Panc1 (cell line): ENCODE data around the gene BHLHE23. TPM values are rescaled to one million over a fixed set of nuclear protein-coding genes. Genes with fewer than 3 reads are reported as not detected.

Experiments used
- ATAC-seq: fragments of 200-7000 bp; cut with Tn5 transposase; 2 replicates; pipeline ENCODE4 v1.9.1; 2020; ENCODE audit warnings: mild to moderate bottlenecking, moderate library complexity
- BruUV-seq: library from RNA; stranded (reverse); fragments of 400-500 nt; replicated peaks from 2 replicates; lab custom pipeline; 2021; lab: Mats Ljungman, UMichigan
- CTCF ChIA-PET: fragments of 300-600 bp; sonication (Branson Sonifier 250); formaldehyde crosslinking; loops from one replicate; lab custom pipeline; 2022; ENCODE audit warnings: antibody characterized with exemption; lab: Charles Lee
- POLR2A ChIA-PET: fragments of 300-600 bp; sonication (Branson Sonifier 250); formaldehyde crosslinking; loops from one replicate; lab custom pipeline; 2022; ENCODE audit warnings: antibody characterized with exemption; lab: Charles Lee
- DNase-seq: peaks from one replicate; pipeline ENCODE4 v3.0.0-alpha.2; 2010; ENCODE audit warnings: low read depth, low spot score
- H3K27ac ChIP-seq: 2 replicates; pipeline ENCODE4 v1.5.1; 2011; ENCODE audit warnings: mild to moderate bottlenecking, low read length, inconsistent platforms
- H3K27me3 ChIP-seq: fragments of 200-500 bp; sonication (Bioruptor generic); 2 replicates; pipeline ENCODE4 v1.6.0; 2014; ENCODE audit warnings: low read length, inconsistent platforms; ENCODE audit not compliant: control insufficient read depth, insufficient read depth
- H3K36me3 ChIP-seq: fragments of 200-500 bp; sonication (Bioruptor generic); 2 replicates; pipeline ENCODE4 v1.5.1; 2014; ENCODE audit warnings: inconsistent platforms, mild to moderate bottlenecking, low read length, moderate library complexity; ENCODE audit not compliant: control insufficient read depth, insufficient read depth
- H3K4me1 ChIP-seq: 2 replicates; pipeline ENCODE4 v1.5.1; 2011; ENCODE audit warnings: inconsistent platforms, mild to moderate bottlenecking, low read length, moderate library complexity; ENCODE audit not compliant: control insufficient read depth, insufficient read depth
- H3K4me3 ChIP-seq, 2 experiments: 2 replicates each; pipeline ENCODE4 v1.5.1; 2011 to 2012; ENCODE audit warnings: low read depth in 2 of 2, low read length in 2 of 2, mild to moderate bottlenecking in 2 of 2, inconsistent platforms in 1 of 2, moderate library complexity in 1 of 2
- H3K9me3 ChIP-seq: fragments of 200-500 bp; sonication (Bioruptor generic); 2 replicates; pipeline ENCODE4 v1.5.1; 2014; ENCODE audit warnings: low read depth, mild to moderate bottlenecking, inconsistent platforms, low read length, moderate library complexity; ENCODE audit not compliant: control insufficient read depth, insufficient read depth
- POLR2AphosphoS5 ChIP-seq: IDR thresholded peaks from 2 replicates; pipeline ENCODE4 v1.6.1; 2012; ENCODE audit warnings: mild to moderate bottlenecking, low read depth, low read length, moderate library complexity
- TCF7L2 ChIP-seq: IDR thresholded peaks from 2 replicates; pipeline ENCODE4 v1.6.1; 2011; ENCODE audit warnings: mild to moderate bottlenecking, low read depth, low read length, inconsistent platforms
- in situ Hi-C: cut with HindIII; loops from 2 replicates; pipeline ENCODE4 v1.10.0; 2016; ENCODE audit warnings: low sequenced_read_pairs, low pct_unique_long_range_greater_than_20kb
- intact Hi-C: fragments of 100-400 bp; cut with micrococcal nuclease; formaldehyde crosslinking; loops from one replicate; pipeline ENCODE4 v1.10.0; 2022; ENCODE audit not compliant: unreplicated experiment
- total RNA-seq: library from RNA; stranded (reverse); gene quantifications from one replicate; pipeline ENCODE4 v1.2.1, GENCODE V29; 2021; ENCODE audit not compliant: unreplicated experiment
- TF ChIP-seq, protein P1 (sequence below), 2 experiments: IDR thresholded peaks; 2 replicates each; pipeline ENCODE4 v1.6.1; 2011 to 2012; ENCODE audit warnings: low read depth in 2 of 2, control low read depth in 1 of 2, low read length in 1 of 2, mild to moderate bottlenecking in 1 of 2, moderate library complexity in 1 of 2; ENCODE audit not compliant: insufficient read depth in 1 of 2

The BHLHE23 gene
- total RNA-seq, 1 experiment from 2014 or later, result not detected

DNA sequence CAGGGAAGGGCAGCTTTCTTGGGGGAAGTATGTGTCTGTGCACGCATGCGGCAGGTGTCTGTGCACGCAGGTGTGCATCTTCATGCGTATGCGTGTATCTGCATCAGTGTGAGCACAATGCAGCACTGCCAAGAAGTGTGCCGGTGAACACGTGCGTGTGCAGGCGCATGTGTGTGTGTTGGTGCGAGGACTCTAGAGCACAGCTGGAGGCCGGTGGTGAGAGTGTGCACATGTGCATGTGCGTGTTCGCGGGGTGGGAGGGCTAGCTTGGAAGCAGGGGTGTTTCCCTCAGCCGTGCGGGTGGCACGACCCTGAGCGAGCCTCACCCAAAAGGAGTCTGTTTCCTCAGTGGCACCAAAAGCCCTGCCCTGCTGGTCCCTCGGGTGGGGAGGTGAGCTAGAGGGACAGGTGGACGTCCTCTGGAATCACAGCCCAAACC is 46.7 kb downstream of the BHLHE23 start:
- in situ Hi-C loops, result no loop called here
- Histone ChIP-seq H3K27me3 (no peaks in the 10 kb centered on the region), H3K36me3 (no peaks in the 10 kb centered on the region), H3K27ac (no peak overlapping the region), H3K4me3 (no peak overlapping the region), H3K4me1 (peaks cover 9% of the 10 kb centered on the region; the same call in 1 of the 2 replicates), H3K9me3 (no peaks in the 10 kb centered on the region)
- no TSS peak for BruUV-seq
- intact Hi-C loops, result no loop called here
- ATAC-seq, result no peak
- TF ChIP-seq, protein P1, sequence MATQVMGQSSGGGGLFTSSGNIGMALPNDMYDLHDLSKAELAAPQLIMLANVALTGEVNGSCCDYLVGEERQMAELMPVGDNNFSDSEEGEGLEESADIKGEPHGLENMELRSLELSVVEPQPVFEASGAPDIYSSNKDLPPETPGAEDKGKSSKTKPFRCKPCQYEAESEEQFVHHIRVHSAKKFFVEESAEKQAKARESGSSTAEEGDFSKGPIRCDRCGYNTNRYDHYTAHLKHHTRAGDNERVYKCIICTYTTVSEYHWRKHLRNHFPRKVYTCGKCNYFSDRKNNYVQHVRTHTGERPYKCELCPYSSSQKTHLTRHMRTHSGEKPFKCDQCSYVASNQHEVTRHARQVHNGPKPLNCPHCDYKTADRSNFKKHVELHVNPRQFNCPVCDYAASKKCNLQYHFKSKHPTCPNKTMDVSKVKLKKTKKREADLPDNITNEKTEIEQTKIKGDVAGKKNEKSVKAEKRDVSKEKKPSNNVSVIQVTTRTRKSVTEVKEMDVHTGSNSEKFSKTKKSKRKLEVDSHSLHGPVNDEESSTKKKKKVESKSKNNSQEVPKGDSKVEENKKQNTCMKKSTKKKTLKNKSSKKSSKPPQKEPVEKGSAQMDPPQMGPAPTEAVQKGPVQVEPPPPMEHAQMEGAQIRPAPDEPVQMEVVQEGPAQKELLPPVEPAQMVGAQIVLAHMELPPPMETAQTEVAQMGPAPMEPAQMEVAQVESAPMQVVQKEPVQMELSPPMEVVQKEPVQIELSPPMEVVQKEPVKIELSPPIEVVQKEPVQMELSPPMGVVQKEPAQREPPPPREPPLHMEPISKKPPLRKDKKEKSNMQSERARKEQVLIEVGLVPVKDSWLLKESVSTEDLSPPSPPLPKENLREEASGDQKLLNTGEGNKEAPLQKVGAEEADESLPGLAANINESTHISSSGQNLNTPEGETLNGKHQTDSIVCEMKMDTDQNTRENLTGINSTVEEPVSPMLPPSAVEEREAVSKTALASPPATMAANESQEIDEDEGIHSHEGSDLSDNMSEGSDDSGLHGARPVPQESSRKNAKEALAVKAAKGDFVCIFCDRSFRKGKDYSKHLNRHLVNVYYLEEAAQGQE (IDR thresholded peaks at IDR 0.05; ENCODE audit: insufficient read depth in 1 of 2, low read depth in 2 of 2, low read length in 1 of 2), result no peak
- TF ChIP-seq TCF7L2 (no peak), POLR2AphosphoS5 (no peak)
- ChIA-PET POLR2A (no interaction called here), CTCF (no interaction called here)
- no peak for DNase-seq

DNA sequence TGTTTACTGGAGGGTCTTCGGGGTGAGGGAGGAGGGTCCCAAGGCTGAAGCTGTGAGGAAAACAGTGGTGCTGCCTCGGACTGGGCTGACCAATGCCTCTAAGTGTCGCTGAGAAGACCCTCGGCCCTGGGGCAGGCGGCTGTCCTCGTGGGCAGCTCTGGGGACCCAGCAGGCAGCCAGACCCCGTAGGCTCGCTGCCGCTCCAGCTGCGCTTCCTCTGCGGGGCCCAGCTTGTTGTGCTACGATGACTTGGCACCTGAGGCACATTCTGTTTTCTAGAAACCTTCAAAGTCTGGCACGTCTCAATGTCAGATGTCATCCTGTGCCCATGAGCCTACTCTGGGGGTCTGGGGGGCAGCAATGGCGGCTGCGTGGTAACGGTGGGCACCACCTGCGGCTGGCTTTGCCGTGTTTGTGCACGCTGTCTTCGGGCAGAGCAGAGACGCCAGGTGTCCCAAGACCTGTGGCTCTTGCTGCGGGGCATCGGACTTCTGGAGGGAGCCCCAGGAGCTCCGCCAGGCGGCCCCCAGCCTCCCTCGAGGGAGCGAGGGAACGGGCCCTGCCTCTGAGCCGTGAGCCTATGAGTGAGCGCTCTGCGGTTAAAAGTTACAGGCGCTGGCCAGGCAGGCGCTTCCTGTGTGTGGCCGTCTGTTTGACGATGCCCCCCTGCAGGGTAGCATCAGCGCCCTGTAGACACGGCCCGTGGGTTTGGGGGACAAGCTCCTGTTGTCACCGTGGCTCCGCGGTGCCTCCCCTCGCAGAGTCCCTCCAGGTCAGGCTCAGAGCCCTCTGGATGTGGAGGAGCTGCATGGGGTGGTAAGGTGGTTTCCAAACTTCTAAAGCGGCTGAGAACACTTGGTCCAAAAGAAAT is 47.4 kb downstream of the BHLHE23 start:
- in situ Hi-C loops, result no loop called here
- intact Hi-C loops, result no loop called here
- DNase-seq (no peak), ATAC-seq (no peak)
- Histone ChIP-seq H3K27me3 (no peaks in the 10 kb centered on the region), H3K4me3 (no peak overlapping the region), H3K4me1 (peaks cover 9% of the 10 kb centered on the region; the same call in 1 of the 2 replicates), H3K9me3 (no peaks in the 10 kb centered on the region), H3K27ac (no peak overlapping the region), H3K36me3 (no peaks in the 10 kb centered on the region)
- BruUV-seq, result no TSS peak
- TF ChIP-seq, protein P1 (IDR thresholded peaks at IDR 0.05; ENCODE audit: insufficient read depth in 1 of 2, low read depth in 2 of 2, low read length in 1 of 2), result no peak
- POLR2A ChIA-PET, result no interaction called here
- CTCF ChIA-PET, result no interaction called here
